ENCODE results near the gene SPSB3.

SPSB3 gene

GRCh38 chr16:1762196-1762878, 20.0 kb downstream of the SPSB3 start:
- DNase-seq, result no peak

DNA sequence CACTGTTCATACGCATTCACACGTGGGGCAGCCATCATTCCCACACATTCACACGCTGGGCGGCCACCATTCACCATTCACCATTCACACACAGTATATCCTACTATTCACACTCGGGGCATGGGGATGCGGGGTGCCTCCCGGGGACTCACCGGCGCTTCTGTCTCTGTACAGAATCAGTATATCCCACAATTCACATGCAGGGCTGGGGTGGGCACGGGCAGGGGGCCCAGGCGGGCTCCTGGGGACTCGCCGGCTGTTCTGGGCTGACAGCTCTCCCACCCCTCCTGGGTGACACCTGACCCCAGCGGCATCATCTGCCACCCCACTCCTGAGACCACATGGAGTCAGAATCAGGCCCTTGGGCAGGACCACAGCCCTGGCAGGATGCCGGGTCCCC, 20.6 kb downstream of the SPSB3 start:
- DNase-seq, result no peak

DNA sequence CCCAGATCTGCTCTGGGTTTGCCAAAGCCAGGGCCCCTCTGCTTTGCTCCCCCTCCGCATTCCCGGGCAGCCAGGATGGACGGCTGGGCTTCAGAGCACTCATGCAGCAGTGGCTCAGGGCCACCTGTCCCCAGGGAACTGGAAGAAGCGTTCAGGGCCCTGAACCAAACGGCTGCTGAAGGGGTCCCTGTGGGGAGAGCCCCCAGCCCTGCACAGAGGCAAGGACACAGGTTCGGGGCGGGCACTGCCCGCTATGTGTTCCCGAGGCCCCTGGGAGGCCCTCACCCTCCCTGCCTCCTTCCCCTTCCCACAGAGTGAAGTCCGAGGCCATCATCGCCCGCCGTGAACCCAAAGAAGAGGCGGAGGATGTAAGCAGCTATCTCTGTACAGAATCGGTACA, 21.5 kb downstream of the SPSB3 start:
- no peak for DNase-seq

DNA sequence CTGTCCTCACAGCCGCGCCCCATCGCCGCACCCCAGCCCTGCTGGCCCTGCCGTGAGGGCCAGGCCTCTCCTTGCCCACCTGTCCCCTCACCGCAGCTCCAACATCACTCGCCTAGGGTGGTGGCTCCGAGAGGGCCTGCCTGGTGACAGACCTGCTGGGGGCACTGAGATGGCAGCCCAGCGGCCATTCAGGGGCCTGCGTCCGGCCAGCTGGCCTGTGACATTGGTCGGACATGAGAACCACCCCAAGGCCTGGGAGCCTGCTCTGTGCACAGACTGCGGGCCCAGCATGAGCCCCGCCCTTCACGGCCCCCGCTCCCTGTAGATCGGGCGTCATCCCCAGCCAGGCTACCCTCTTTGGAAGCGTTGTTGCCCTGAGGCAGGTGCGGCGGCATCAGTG, 22.9 kb downstream of the SPSB3 start:
- no peak for DNase-seq

DNA sequence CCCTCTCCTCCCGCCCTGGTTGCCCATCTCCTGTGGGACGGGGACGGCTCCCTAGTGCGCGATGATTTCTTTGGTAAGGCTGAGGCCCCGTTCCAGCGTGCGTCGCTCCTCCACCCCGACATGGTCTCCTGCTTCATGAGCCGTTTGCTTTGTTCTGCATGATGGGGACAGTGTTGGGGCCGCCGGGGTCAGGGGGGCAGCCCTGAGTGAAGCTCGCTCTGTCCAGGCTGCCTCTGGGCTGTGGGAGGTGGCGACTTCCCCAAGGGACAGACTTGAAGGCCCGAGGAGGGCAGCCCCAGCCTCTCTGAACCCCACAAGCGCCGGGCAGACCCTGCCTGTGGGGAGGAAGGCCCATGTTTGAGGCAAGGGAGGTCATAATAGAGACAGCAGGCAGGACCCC, 23.4 kb downstream of the SPSB3 start:
- DNase-seq, result no peak

DNA sequence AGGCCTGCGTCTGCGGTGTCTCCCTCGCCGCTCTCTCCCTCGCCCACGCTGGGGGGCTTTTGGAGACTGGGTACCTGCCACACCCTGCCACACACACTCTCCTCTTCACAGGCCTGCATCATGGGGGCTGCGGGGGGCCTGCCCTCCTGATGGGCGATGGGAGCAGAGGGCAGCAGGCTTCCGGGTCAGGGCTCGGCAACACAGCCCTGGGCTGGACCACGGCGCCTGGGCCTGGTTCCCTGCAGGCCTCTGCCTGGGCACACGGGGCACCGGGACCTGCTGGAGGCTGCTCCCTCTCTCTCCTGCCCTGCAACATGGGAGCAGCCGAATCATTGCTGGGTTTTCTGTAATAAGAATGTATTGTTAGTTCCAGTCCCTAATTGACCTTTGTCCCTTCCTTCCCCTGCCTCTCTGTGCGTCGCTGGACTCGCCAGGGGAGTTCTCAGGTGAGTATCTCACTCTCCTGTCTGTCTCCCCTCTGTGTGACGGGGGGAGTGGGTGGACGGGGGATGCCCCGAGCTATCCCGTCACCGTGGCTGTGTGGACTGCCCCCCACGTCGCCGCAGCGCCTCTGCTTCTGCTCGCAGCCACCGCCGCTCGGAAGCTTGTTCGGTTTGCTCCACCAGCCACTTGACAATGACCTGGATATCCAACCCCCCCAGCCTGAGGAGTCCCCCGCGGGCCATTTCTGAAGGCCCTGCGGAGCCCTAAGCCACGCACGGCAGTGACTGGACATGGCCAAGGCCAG, 24.5 kb downstream of the SPSB3 start:
- no peak for DNase-seq

DNA sequence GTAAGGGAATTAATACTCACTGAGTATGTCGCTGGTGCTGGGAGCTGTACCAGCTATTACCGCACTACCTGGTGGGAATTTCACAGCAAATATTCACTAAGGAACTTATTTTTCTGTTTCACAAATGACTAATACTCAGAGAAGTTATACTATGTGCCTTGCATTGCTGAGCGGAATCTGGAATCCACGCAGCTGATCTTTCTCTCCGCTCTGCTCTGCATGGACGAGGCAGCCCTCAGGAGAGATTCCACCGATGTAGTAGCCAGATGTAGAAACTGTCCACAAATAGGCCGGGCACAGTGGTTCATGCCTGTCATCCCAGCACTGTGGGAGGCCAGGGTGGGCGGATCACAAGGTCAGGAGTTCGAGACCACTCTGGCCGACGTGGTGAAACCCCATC, 28.2 kb downstream of the SPSB3 start:
- DNase-seq, result no peak

GRCh38 chr16:1752853-1753252, 29.5 kb downstream of the SPSB3 start:
- no peak for DNase-seq

DNA sequence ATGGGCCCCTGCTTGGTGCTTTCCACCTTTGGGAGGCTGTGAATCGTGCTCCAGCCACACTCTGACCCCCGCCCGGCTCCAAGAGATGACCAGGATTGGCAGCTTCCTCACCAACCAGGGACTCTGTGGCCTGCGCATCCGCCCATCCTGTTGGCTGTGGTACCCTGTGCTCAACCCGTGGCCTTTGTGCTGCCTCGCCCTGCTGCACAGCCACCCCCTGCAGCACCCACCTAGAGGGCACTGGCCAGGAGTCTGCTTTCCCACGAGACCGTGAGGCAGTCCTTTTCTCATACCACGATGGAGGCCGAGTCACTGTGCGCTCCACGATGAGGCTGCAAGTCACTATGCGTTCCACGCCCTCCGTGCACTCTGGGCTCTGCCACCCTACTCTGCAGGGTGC, 30.4 kb downstream of the SPSB3 start:
- DNase-seq, result no peak

DNA sequence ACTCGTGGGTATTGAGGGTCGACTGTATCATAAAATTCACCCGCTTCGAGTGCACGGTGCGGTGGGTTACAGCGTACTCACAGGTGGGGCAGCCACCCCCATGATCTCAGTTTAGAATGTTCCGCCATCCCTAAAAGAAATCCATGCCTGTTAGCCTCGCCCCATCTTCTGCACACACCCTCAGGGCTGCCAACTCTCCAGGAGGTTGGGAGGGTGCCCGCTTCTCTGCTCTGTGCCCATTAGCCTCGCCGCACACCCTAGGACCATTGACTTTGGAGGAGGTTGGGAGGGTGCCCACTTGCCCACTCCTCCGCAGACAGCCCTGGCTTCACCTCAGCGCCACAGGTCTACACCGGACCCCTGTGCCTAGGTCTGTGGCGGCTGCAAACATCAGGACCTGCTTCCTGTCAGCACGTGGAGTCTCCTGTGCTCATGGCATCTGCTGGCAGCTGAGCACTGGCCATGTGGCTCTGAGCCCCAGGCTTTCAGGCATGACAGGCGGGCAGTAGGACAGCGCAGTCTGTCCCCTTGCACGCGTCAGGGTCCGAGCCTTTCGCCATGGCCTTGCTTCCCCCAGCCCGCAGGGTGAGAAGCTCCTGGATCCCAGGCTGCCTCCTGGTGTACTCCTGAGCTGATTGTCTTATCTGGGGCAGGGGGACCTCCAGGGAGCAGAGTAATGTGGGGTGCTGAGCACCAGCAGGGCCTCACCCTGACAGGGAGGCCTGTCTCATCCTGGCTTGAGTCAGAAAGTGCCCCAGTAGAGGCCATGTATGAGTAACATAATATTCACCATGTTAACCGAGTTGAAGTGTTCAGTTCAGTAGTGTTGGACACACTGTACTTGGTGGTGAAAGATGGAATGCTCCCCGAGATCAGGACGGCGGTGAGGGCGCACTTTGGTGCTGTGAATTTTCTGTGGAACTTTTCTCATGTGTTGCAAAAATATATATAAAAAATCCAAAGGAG, 32.9 kb downstream of the SPSB3 start:
- DNase-seq, result no peak

DNA sequence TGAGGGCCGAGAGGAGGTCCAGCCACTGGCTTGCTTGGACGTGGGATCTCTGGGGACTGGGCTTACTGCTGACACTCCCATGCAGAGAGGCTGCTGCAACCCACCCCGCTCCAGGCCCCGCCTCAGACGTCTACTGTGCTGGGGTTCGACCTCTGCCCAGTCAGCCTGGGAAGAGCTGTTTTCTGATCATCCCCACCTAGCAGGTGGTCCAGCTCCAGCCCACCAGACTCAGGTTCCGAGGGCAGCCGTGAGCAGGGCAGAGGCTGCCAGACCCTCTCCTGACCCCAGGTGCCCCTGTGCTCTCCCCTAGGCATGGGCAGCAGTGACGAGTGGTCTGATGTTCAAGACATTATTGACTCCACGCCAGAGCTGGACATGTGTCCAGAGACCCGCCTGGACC, 34.4 kb downstream of the SPSB3 start:
- DNase-seq, result no peak

DNA sequence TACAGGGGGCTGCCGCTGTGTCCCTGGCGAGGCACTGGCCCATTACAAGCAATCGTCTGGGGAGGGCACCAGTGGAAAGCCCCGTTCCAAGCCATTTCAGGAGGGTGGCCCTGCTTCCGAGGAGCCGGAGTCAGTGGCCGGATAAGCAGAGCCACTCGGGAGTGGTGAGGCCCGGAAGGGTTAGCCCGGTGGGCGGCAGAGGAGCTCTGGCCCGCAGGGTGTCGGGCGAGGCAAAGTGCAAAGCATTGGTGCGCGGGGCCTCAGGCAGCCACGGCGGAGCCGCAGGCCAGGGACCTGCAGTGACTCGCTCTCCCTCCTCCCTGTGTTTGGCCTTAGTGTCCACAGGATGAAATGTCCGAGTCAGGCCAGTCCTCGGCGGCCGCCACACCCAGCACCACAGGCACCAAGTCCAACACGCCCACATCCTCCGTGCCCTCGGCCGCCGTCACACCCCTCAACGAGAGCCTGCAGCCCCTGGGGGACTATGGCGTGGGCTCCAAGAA, 35.6 kb downstream of the SPSB3 start:
- no peak for DNase-seq

- DNase-seq, result no peak
These were observed 36.3 kb downstream of the SPSB3 start for GRCh38 chr16:1745900-1746692.

- no peak for DNase-seq
These were observed 37.0 kb downstream of the SPSB3 start for GRCh38 chr16:1745181-1745899.

DNA sequence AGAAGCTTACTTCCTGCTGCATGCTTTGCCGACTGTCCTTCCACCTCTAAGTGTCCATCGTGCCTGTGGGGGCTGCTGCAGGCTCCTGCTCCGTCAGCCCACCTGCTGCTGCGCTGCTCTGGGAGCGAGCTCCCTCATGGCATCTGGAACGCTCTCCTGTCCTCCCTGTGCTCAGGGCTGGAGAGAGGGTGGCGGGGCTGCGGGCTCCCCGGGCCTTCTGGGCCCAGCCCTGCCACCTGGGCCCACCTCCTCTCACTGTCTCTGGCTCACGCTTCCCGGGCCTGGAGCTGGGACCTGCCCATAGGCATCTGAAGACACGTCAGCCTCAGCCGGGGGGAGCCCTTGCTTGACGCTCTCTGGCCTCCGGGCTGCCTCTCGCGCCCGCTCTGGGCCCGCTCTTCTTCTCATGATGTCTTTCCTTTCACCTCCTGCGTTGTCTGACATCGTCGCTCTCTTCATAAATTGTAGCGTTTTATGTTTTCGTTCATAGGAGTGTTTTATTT, 38.0 kb downstream of the SPSB3 start:
- no peak for DNase-seq

GRCh38 chr16:1743376-1744337, 38.7 kb downstream of the SPSB3 start:
- no peak for DNase-seq

- no peak for DNase-seq
These were observed 40.7 kb downstream of the SPSB3 start for GRCh38 chr16:1741553-1742165.

DNA sequence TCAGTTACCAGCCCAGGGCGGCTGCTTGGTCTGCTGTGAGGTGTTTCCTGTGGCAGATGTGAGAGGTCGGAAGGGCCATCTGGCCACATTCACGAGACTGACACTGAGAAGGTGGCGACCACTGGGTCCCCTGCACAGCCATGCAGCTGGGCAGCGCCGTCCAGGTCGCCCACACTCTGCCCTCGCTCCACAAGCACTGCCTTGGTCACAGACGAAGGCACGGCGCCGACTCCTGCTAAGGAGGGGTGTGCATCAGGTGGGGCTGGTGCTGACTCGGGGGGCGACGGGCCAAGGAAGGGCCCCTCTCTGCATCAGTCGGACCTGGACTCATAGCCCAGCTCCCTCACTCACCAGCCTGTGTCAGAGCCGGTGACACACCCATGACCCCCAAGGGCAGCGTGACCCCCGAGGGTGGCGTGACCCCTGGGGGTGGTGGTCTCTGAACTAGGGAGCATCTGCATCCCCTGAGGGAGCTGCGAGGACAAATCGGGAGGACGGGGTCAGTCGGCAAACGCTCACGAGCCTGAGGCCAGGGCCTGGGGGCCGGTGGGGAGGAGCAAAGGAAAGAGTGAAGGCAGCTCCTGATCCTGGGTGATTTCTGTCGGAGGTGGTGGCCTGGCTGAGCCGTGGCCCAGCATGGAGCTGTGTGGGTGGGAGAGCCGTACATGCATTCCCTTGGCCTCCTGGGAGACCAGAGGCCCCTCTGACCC, 41.4 kb downstream of the SPSB3 start:
- no peak for DNase-seq

- DNase-seq, result no peak
These were observed 42.1 kb downstream of the SPSB3 start for GRCh38 chr16:1740234-1740633.

Measured in effector CD4-positive, alpha-beta T cell (primary cell).